ENCODE data around the gene CCDC57.

CCDC57 gene

GRCh38 chr17:82092628-82092994, 120.0 kb downstream of the CCDC57 start:
- no peak for DNase-seq (ENCODE audit: low read depth)
- Histone ChIP-seq H3K4me1 (ENCODE audit: control insufficient read depth, insufficient read depth, low read length) (peaks cover 7% of the 10 kb centered on the region), H3K36me3 (ENCODE audit: control insufficient read depth, insufficient read depth, low read length, severe bottlenecking) (peaks cover 88% of the 10 kb centered on the region), H3K27me3 (replicated peaks; ENCODE audit: control insufficient read depth, insufficient read depth, low read length) (no peaks in the 10 kb centered on the region), H3K9ac (ENCODE audit: low read length) (peak overlapping the region; percentile 74), H3K9me3 (ENCODE audit: control insufficient read depth, low read length) (no peaks in the 10 kb centered on the region), H3K4me3 (ENCODE audit: low read length) (peak overlapping the region; percentile 76)

- no peaks in the 10 kb centered on the region for H3K9me3 ChIP-seq (ENCODE audit: control insufficient read depth, low read length)
- no peaks in the 10 kb centered on the region for H3K27me3 ChIP-seq (replicated peaks; ENCODE audit: control insufficient read depth, insufficient read depth, low read length)
- H3K4me3 ChIP-seq (ENCODE audit: low read length): peak overlapping the region; percentile 56
- no peak for DNase-seq (ENCODE audit: low read depth)
- peak overlapping the region; percentile 63 for H3K9ac ChIP-seq (ENCODE audit: low read length)
- peaks cover 7% of the 10 kb centered on the region for H3K4me1 ChIP-seq (ENCODE audit: control insufficient read depth, insufficient read depth, low read length)
- peaks cover 93% of the 10 kb centered on the region for H3K36me3 ChIP-seq (ENCODE audit: control insufficient read depth, insufficient read depth, low read length, severe bottlenecking)
Measured at GRCh38 chr17:82092094-82092586, 120.5 kb downstream of the CCDC57 start.

GRCh38 chr17:82091264-82092066, 121.2 kb downstream of the CCDC57 start:
- peak overlapping the region; percentile 56 for H3K4me3 ChIP-seq (ENCODE audit: low read length)
- H3K27me3 ChIP-seq (replicated peaks; ENCODE audit: control insufficient read depth, insufficient read depth, low read length): no peaks in the 10 kb centered on the region
- H3K36me3 ChIP-seq (ENCODE audit: control insufficient read depth, insufficient read depth, low read length, severe bottlenecking): peaks cover 93% of the 10 kb centered on the region
- DNase-seq (ENCODE audit: low read depth): no peak
- H3K9me3 ChIP-seq (ENCODE audit: control insufficient read depth, low read length): no peaks in the 10 kb centered on the region
- peak overlapping the region; percentile 63 for H3K9ac ChIP-seq (ENCODE audit: low read length)
- H3K4me1 ChIP-seq (ENCODE audit: control insufficient read depth, insufficient read depth, low read length): peaks cover 7% of the 10 kb centered on the region

GRCh38 chr17:82090549-82091263, 121.9 kb downstream of the CCDC57 start:
- Histone ChIP-seq H3K27me3 (replicated peaks; ENCODE audit: control insufficient read depth, insufficient read depth, low read length) (no peaks in the 10 kb centered on the region), H3K36me3 (ENCODE audit: control insufficient read depth, insufficient read depth, low read length, severe bottlenecking) (peaks cover 93% of the 10 kb centered on the region), H3K4me1 (ENCODE audit: control insufficient read depth, insufficient read depth, low read length) (peaks cover 4% of the 10 kb centered on the region), H3K4me3 (ENCODE audit: low read length) (no peak overlapping the region), H3K9ac (ENCODE audit: low read length) (peak overlapping the region; percentile 34), H3K9me3 (ENCODE audit: control insufficient read depth, low read length) (no peaks in the 10 kb centered on the region)
- no peak for DNase-seq (ENCODE audit: low read depth)

- peaks cover 93% of the 10 kb centered on the region for H3K36me3 ChIP-seq (ENCODE audit: control insufficient read depth, insufficient read depth, low read length, severe bottlenecking)
- no peaks in the 10 kb centered on the region for H3K27me3 ChIP-seq (replicated peaks; ENCODE audit: control insufficient read depth, insufficient read depth, low read length)
- no peak for DNase-seq (ENCODE audit: low read depth)
Measured at GRCh38 chr17:82089723-82090548, 122.7 kb downstream of the CCDC57 start.

GRCh38 chr17:82088838-82089722, 123.6 kb downstream of the CCDC57 start:
- no peak for DNase-seq (ENCODE audit: low read depth)
- Histone ChIP-seq H3K9ac (ENCODE audit: low read length) (peak overlapping the region; percentile 45), H3K4me1 (ENCODE audit: control insufficient read depth, insufficient read depth, low read length) (no peaks in the 10 kb centered on the region), H3K4me3 (ENCODE audit: low read length) (no peak overlapping the region), H3K9me3 (ENCODE audit: control insufficient read depth, low read length) (no peaks in the 10 kb centered on the region), H3K27me3 (replicated peaks; ENCODE audit: control insufficient read depth, insufficient read depth, low read length) (no peaks in the 10 kb centered on the region), H3K36me3 (ENCODE audit: control insufficient read depth, insufficient read depth, low read length, severe bottlenecking) (peaks cover 97% of the 10 kb centered on the region)

More at GRCh38 chr17:82089723-82090548, 122.7 kb downstream of the CCDC57 start:
- H3K9ac ChIP-seq (ENCODE audit: low read length): peak overlapping the region; percentile 45
- H3K4me1 ChIP-seq (ENCODE audit: control insufficient read depth, insufficient read depth, low read length): no peaks in the 10 kb centered on the region
- no peaks in the 10 kb centered on the region for H3K9me3 ChIP-seq (ENCODE audit: control insufficient read depth, low read length)
- H3K4me3 ChIP-seq (ENCODE audit: low read length): peak overlapping the region; percentile 20

GRCh38 chr17:82087961-82088837, 124.4 kb downstream of the CCDC57 start:
- DNase-seq (ENCODE audit: low read depth): no peak
- Histone ChIP-seq H3K36me3 (ENCODE audit: control insufficient read depth, insufficient read depth, low read length, severe bottlenecking) (peaks cover 98% of the 10 kb centered on the region), H3K9ac (ENCODE audit: low read length) (peak overlapping the region; percentile 6), H3K9me3 (ENCODE audit: control insufficient read depth, low read length) (no peaks in the 10 kb centered on the region), H3K4me3 (ENCODE audit: low read length) (no peak overlapping the region), H3K4me1 (ENCODE audit: control insufficient read depth, insufficient read depth, low read length) (no peaks in the 10 kb centered on the region), H3K27me3 (replicated peaks; ENCODE audit: control insufficient read depth, insufficient read depth, low read length) (no peaks in the 10 kb centered on the region)

GRCh38 chr17:82086941-82087906, 125.4 kb downstream of the CCDC57 start:
- Histone ChIP-seq H3K4me1 (ENCODE audit: control insufficient read depth, insufficient read depth, low read length) (no peaks in the 10 kb centered on the region), H3K4me3 (ENCODE audit: low read length) (no peak overlapping the region), H3K9ac (ENCODE audit: low read length) (no peak overlapping the region), H3K27me3 (replicated peaks; ENCODE audit: control insufficient read depth, insufficient read depth, low read length) (no peaks in the 10 kb centered on the region), H3K9me3 (ENCODE audit: control insufficient read depth, low read length) (no peaks in the 10 kb centered on the region), H3K36me3 (ENCODE audit: control insufficient read depth, insufficient read depth, low read length, severe bottlenecking) (peaks cover 100% of the 10 kb centered on the region)
- DNase-seq (ENCODE audit: low read depth): no peak
